MCF 10A (cell line): Measurements from ENCODE around the gene FLT4. TPM values are rescaled to one million over a fixed set of nuclear protein-coding genes. Genes with fewer than 3 reads are reported as not detected.

ENCODE experiments used
- BruUV-seq: library from RNA; stranded (reverse); fragments of 400-500 nt; replicated peaks from 2 replicates; lab custom pipeline; 2021; lab: Mats Ljungman, UMichigan
- CTCF ChIA-PET: fragments of 300-600 bp; sonication (Branson Sonifier 250); formaldehyde crosslinking; extraction: SDS; loops from one replicate; lab custom pipeline; 2021; ENCODE audit warnings: antibody characterized with exemption, inconsistent platforms; lab: Yijun Ruan, JAX
- POLR2A ChIA-PET: fragments of 300-600, 350-650 bp; sonication (Branson Sonifier 250); formaldehyde crosslinking; extraction: SDS; loops from one replicate; lab custom pipeline; 2020; ENCODE audit warnings: antibody characterized with exemption, inconsistent platforms; lab: Yijun Ruan, JAX
- DNase-seq: peaks from one replicate; pipeline ENCODE4 v3.0.0-alpha.2; 2018; ENCODE audit not compliant: unreplicated experiment
- H3K27ac Mint-ChIP-seq: one replicate; pipeline ENCODE4 v1.8.0; 2022; ENCODE audit warnings: mild to moderate bottlenecking, low read depth, mixed read lengths; ENCODE audit not compliant: unreplicated experiment
- H3K27me3 Mint-ChIP-seq: one replicate; pipeline ENCODE4 v1.8.0; 2022; ENCODE audit warnings: mixed read lengths; ENCODE audit not compliant: insufficient read depth, unreplicated experiment
- H3K36me3 Mint-ChIP-seq: one replicate; pipeline ENCODE4 v1.8.0; 2022; ENCODE audit warnings: mild to moderate bottlenecking, moderate library complexity, mixed read lengths; ENCODE audit not compliant: insufficient read depth, unreplicated experiment
- H3K4me1 Mint-ChIP-seq: one replicate; pipeline ENCODE4 v1.8.0; 2022; ENCODE audit warnings: mixed read lengths; ENCODE audit not compliant: insufficient read depth, unreplicated experiment
- H3K4me3 Mint-ChIP-seq: one replicate; pipeline ENCODE4 v1.8.0; 2022; ENCODE audit warnings: mild to moderate bottlenecking, moderate library complexity, mixed read lengths; ENCODE audit not compliant: unreplicated experiment
- H3K9me3 Mint-ChIP-seq: one replicate; pipeline ENCODE4 v1.8.0; 2022; ENCODE audit warnings: mixed read lengths; ENCODE audit not compliant: unreplicated experiment
- intact Hi-C: fragments of 100-400 bp; cut with micrococcal nuclease; formaldehyde crosslinking; loops from 2 replicates; pipeline ENCODE4 v1.14.1; 2022
- total RNA-seq: library from RNA; stranded (reverse); gene quantifications from 2 replicates; pipeline ENCODE4 v1.2.3, GENCODE V29; 2022
- TF ChIP-seq, protein P1 (sequence below): fragments of 200-600 bp; IDR thresholded peaks from one replicate; pipeline ENCODE4 v1.8.0; 2022; ENCODE audit warnings: antibody characterized with exemption, mild to moderate bottlenecking; ENCODE audit not compliant: unreplicated experiment

Gene FLT4
- total RNA-seq, 1 experiment from 2014 or later, result not detected

GRCh38 chr5:180563994-180564393 is 85.4 kb downstream of the FLT4 start:
- Mint-ChIP-seq H3K27ac (no peak overlapping the region), H3K27me3 (no peaks in the 10 kb centered on the region), H3K36me3 (peaks cover 87% of the 10 kb centered on the region), H3K4me3 (no peak overlapping the region), H3K9me3 (no peaks in the 10 kb centered on the region), H3K4me1 (no peaks in the 10 kb centered on the region)
- CTCF ChIA-PET, result no interaction called here
- no TSS peak for BruUV-seq
- no peak for DNase-seq
- TF ChIP-seq, protein P1, sequence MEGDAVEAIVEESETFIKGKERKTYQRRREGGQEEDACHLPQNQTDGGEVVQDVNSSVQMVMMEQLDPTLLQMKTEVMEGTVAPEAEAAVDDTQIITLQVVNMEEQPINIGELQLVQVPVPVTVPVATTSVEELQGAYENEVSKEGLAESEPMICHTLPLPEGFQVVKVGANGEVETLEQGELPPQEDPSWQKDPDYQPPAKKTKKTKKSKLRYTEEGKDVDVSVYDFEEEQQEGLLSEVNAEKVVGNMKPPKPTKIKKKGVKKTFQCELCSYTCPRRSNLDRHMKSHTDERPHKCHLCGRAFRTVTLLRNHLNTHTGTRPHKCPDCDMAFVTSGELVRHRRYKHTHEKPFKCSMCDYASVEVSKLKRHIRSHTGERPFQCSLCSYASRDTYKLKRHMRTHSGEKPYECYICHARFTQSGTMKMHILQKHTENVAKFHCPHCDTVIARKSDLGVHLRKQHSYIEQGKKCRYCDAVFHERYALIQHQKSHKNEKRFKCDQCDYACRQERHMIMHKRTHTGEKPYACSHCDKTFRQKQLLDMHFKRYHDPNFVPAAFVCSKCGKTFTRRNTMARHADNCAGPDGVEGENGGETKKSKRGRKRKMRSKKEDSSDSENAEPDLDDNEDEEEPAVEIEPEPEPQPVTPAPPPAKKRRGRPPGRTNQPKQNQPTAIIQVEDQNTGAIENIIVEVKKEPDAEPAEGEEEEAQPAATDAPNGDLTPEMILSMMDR, result no peak
- POLR2A ChIA-PET, result no interaction called here
- intact Hi-C loops, result no loop called here

DNA sequence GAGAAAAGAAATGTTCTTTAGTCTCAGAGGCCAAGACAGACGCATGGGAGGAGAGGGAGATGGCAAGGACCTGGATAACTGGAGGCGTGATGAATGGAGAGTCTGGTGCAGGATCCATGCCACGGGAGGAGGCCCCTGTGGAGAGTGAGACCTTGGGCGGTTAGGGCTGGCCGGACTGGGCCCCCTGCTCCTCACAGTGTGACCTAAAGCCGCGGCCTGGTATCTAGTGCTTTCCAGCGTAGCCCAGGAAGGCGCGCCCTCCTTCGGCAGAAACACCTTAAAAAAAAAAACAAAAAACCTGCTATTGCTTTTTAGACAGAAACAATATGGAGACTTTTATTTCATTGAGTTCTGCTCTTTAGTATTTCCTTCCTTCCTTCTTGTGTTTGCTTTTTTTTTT is 91.2 kb downstream of the FLT4 start:
- Mint-ChIP-seq H3K4me1 (peaks cover 10% of the 10 kb centered on the region), H3K36me3 (peaks cover 81% of the 10 kb centered on the region)
- POLR2A ChIA-PET, result interaction anchor here (0.6 to 1.2 kb wide), 4 partner anchors 11 to 587 kb away, joined by 3 to 4 read pairs (median 3); no protein-coding TSS in a partner anchor

GRCh38 chr5:180557217-180557809 is 92.1 kb downstream of the FLT4 start:
- H3K4me1 Mint-ChIP-seq, result peaks cover 11% of the 10 kb centered on the region
- H3K9me3 Mint-ChIP-seq, result no peaks in the 10 kb centered on the region
- intact Hi-C loops, result no loop called here
- DNase-seq, result no peak
- POLR2A ChIA-PET, result interaction anchor here (0.6 to 1.2 kb wide), 2 partner anchors 10 to 586 kb away, joined by 3 to 4 read pairs; no protein-coding TSS in a partner anchor
- no TSS peak for BruUV-seq
- peaks cover 81% of the 10 kb centered on the region for H3K36me3 Mint-ChIP-seq
- CTCF ChIA-PET, result interaction anchor here (0.6 to 1.3 kb wide), 3 partner anchors 39 to 156 kb away, joined by 3 to 4 read pairs (median 3); no protein-coding TSS in a partner anchor
- no peak overlapping the region for H3K27ac Mint-ChIP-seq
- no peak overlapping the region for H3K4me3 Mint-ChIP-seq
- H3K27me3 Mint-ChIP-seq, result no peaks in the 10 kb centered on the region
- TF ChIP-seq, protein P1, result no peak

More for the DNA sequence above, 91.2 kb downstream of the FLT4 start:
- Mint-ChIP-seq H3K4me3 (no peak overlapping the region), H3K27me3 (no peaks in the 10 kb centered on the region), H3K9me3 (no peaks in the 10 kb centered on the region), H3K27ac (no peak overlapping the region)
- intact Hi-C loops, result no loop called here
- DNase-seq, result no peak
- no TSS peak for BruUV-seq
- TF ChIP-seq, protein P1, result no peak
- CTCF ChIA-PET, result interaction anchor here (0.9 to 1.3 kb wide), 2 partner anchors 40 to 264 kb away, joined by 3 read pairs; no protein-coding TSS in a partner anchor

DNA sequence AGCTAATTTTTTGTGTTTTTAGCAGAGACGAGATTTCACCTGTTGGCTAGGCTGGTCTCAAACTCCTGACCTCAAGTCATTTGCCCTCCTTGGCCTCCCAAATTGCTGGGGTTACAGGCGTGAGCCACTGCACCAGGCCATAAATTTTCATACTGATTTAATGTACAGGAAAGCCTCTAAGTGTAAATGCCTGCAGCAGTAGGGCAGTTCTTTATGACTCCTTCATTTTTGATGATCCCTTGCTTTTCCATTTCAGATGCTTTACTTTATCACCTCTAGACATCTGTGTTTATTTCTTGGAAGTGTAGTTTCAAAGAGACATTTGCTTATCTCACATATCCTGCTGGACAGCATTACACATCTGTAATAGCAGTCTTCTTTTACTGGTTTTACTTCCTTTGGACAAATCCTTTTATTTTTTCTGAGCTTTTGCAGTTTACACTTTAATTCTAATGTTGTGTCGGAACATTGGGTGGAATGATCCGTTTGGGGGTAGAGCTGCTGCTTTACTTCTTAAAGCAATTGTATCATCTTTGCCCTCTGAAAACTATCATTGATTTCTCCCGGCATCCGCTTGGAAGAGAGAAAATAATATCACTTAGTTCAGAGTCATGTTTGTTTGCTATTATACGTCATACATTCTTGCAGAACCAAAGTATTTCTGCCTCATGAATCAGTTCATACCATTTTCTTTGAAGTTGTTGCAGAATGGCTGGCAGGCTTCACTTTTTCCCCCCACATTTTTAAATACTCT is 94.1 kb downstream of the FLT4 start:
- Mint-ChIP-seq H3K9me3 (no peaks in the 10 kb centered on the region), H3K27ac (peak overlapping the region; percentile 21), H3K4me1 (peaks cover 11% of the 10 kb centered on the region), H3K36me3 (peaks cover 90% of the 10 kb centered on the region), H3K4me3 (no peak overlapping the region), H3K27me3 (no peaks in the 10 kb centered on the region)
- DNase-seq, result no peak
- no TSS peak for BruUV-seq
- TF ChIP-seq, protein P1, result no peak
- POLR2A ChIA-PET, result interaction anchor here (1.6 kb wide), 1 partner anchor 9 kb away, joined by 3 read pairs; no protein-coding TSS in a partner anchor
- CTCF ChIA-PET, result interaction anchor here (0.7 kb wide), 1 partner anchor 44 kb away, joined by 3 read pairs; no protein-coding TSS in a partner anchor
- intact Hi-C loops, result no loop called here
